ENCODE measurements around the gene PI4KA.
"Not testable (repeated sequence)": the region's sequence is repeated elsewhere in the genome, so short reads cannot be mapped to it uniquely, and the experiment has no call there.

PI4KA gene

GRCh38 chr22:20732431-20732830, 126.2 kb downstream of the PI4KA start:
- H3K4me1 ChIP-seq (ENCODE audit: insufficient read depth, low read length); H3K9ac ChIP-seq (ENCODE audit: low read depth, low read length); H3K9me3 ChIP-seq (ENCODE audit: control insufficient read depth, insufficient read depth, low read length); H3K36me3 ChIP-seq (ENCODE audit: insufficient read depth, low read length): not testable (repeated sequence)

- H3K9ac ChIP-seq (ENCODE audit: low read depth, low read length), result no peak overlapping the region
- H3K36me3 ChIP-seq (ENCODE audit: insufficient read depth, low read length), result no peaks in the 10 kb centered on the region; the same call in 1 of the 2 replicates
These were observed 129.4 kb downstream of the PI4KA start for GRCh38 chr22:20729194-20729593.

GRCh38 chr22:20728523-20729190, 130.0 kb downstream of the PI4KA start:
- no peaks in the 10 kb centered on the region for H3K9me3 ChIP-seq (ENCODE audit: control insufficient read depth, insufficient read depth, low read length)
- H3K9ac ChIP-seq (ENCODE audit: low read depth, low read length), result no peak overlapping the region
- no peaks in the 10 kb centered on the region for H3K4me1 ChIP-seq (ENCODE audit: insufficient read depth, low read length)
- no peaks in the 10 kb centered on the region; the same call in 1 of the 2 replicates for H3K36me3 ChIP-seq (ENCODE audit: insufficient read depth, low read length)

More at GRCh38 chr22:20729194-20729593, 129.4 kb downstream of the PI4KA start:
- no peaks in the 10 kb centered on the region for H3K4me1 ChIP-seq (ENCODE audit: insufficient read depth, low read length)
- H3K9me3 ChIP-seq (ENCODE audit: control insufficient read depth, insufficient read depth, low read length), result no peaks in the 10 kb centered on the region

GRCh38 chr22:20727118-20728015, 131.2 kb downstream of the PI4KA start:
- H3K9ac ChIP-seq (ENCODE audit: low read depth, low read length), result no peak overlapping the region
- no peaks in the 10 kb centered on the region; the same call in 1 of the 2 replicates for H3K36me3 ChIP-seq (ENCODE audit: insufficient read depth, low read length)
- H3K9me3 ChIP-seq (ENCODE audit: control insufficient read depth, insufficient read depth, low read length), result no peaks in the 10 kb centered on the region
- H3K4me1 ChIP-seq (ENCODE audit: insufficient read depth, low read length), result no peaks in the 10 kb centered on the region

GRCh38 chr22:20725987-20726558, 132.5 kb downstream of the PI4KA start:
- Histone ChIP-seq H3K4me1 (ENCODE audit: insufficient read depth, low read length) (no peaks in the 10 kb centered on the region), H3K9ac (ENCODE audit: low read depth, low read length) (no peak overlapping the region), H3K36me3 (ENCODE audit: insufficient read depth, low read length) (no peaks in the 10 kb centered on the region; the same call in 1 of the 2 replicates), H3K9me3 (ENCODE audit: control insufficient read depth, insufficient read depth, low read length) (no peaks in the 10 kb centered on the region)

GRCh38 chr22:20724676-20725454, 133.7 kb downstream of the PI4KA start:
- Histone ChIP-seq H3K4me1 (ENCODE audit: insufficient read depth, low read length) (no peaks in the 10 kb centered on the region), H3K9ac (ENCODE audit: low read depth, low read length) (no peak overlapping the region), H3K9me3 (ENCODE audit: control insufficient read depth, insufficient read depth, low read length) (no peaks in the 10 kb centered on the region), H3K36me3 (ENCODE audit: insufficient read depth, low read length) (no peaks in the 10 kb centered on the region; the same call in 1 of the 2 replicates)

GRCh38 chr22:20721409-20722218, 137.0 kb downstream of the PI4KA start:
- H3K36me3 ChIP-seq (ENCODE audit: insufficient read depth, low read length), result no peaks in the 10 kb centered on the region; the same call in 1 of the 2 replicates
- H3K9me3 ChIP-seq (ENCODE audit: control insufficient read depth, insufficient read depth, low read length), result no peaks in the 10 kb centered on the region
- no peak overlapping the region for H3K9ac ChIP-seq (ENCODE audit: low read depth, low read length)
- H3K4me1 ChIP-seq (ENCODE audit: insufficient read depth, low read length), result no peaks in the 10 kb centered on the region

GRCh38 chr22:20720692-20721408, 137.8 kb downstream of the PI4KA start:
- no peaks in the 10 kb centered on the region for H3K4me1 ChIP-seq (ENCODE audit: insufficient read depth, low read length)
- no peak overlapping the region for H3K9ac ChIP-seq (ENCODE audit: low read depth, low read length)
- no peaks in the 10 kb centered on the region for H3K9me3 ChIP-seq (ENCODE audit: control insufficient read depth, insufficient read depth, low read length)
- H3K36me3 ChIP-seq (ENCODE audit: insufficient read depth, low read length), result no peaks in the 10 kb centered on the region

- not testable (repeated sequence) for H3K9me3 ChIP-seq (ENCODE audit: control insufficient read depth, insufficient read depth, low read length); H3K9ac ChIP-seq (ENCODE audit: low read depth, low read length); H3K36me3 ChIP-seq (ENCODE audit: insufficient read depth, low read length)
These were observed 139.9 kb downstream of the PI4KA start for GRCh38 chr22:20718727-20719126.

GRCh38 chr22:20717981-20718380, 140.6 kb downstream of the PI4KA start:
- H3K4me1 ChIP-seq (ENCODE audit: insufficient read depth, low read length); H3K36me3 ChIP-seq (ENCODE audit: insufficient read depth, low read length); H3K9ac ChIP-seq (ENCODE audit: low read depth, low read length); H3K9me3 ChIP-seq (ENCODE audit: control insufficient read depth, insufficient read depth, low read length): not testable (repeated sequence)

More at GRCh38 chr22:20718727-20719126, 139.9 kb downstream of the PI4KA start:
- H3K4me1 ChIP-seq (ENCODE audit: insufficient read depth, low read length), result not testable (repeated sequence)

- H3K9me3 ChIP-seq (ENCODE audit: control insufficient read depth, insufficient read depth, low read length); H3K9ac ChIP-seq (ENCODE audit: low read depth, low read length); H3K4me1 ChIP-seq (ENCODE audit: insufficient read depth, low read length); H3K36me3 ChIP-seq (ENCODE audit: insufficient read depth, low read length): not testable (repeated sequence)
These were observed 141.3 kb downstream of the PI4KA start for GRCh38 chr22:20717213-20717866.

GRCh38 chr22:20713116-20713515, 145.5 kb downstream of the PI4KA start:
- not testable (repeated sequence) for H3K36me3 ChIP-seq (ENCODE audit: insufficient read depth, low read length); H3K9ac ChIP-seq (ENCODE audit: low read depth, low read length); H3K4me1 ChIP-seq (ENCODE audit: insufficient read depth, low read length); H3K9me3 ChIP-seq (ENCODE audit: control insufficient read depth, insufficient read depth, low read length)

- not testable (repeated sequence) for H3K9ac ChIP-seq (ENCODE audit: low read depth, low read length); H3K4me1 ChIP-seq (ENCODE audit: insufficient read depth, low read length); H3K36me3 ChIP-seq (ENCODE audit: insufficient read depth, low read length); H3K9me3 ChIP-seq (ENCODE audit: control insufficient read depth, insufficient read depth, low read length)
These were observed 148.6 kb downstream of the PI4KA start for GRCh38 chr22:20709966-20710365.

Measured in ES-I3 (cell line).